GM21423 (cell line): Measurements from ENCODE around the gene C9orf50.
"Not testable (repeated sequence)": the region's sequence is repeated elsewhere in the genome, so short reads cannot be mapped to it uniquely, and the experiment has no call there.

Experiments used
- ATAC-seq: cut with Tn5 transposase; IDR thresholded peaks from one replicate; pipeline ENCODE4 v1.9.1; 2021; ENCODE audit warnings: mild to moderate bottlenecking, moderate library complexity; ENCODE audit not compliant: unreplicated experiment

C9orf50 gene

GRCh38 chr9:129595311-129595741 lies 25.6 kb downstream of the C9orf50 start:
- ATAC-seq: no peak

GRCh38 chr9:129594632-129595031 lies 26.3 kb downstream of the C9orf50 start:
- no peak for ATAC-seq

GRCh38 chr9:129592790-129593189 lies 28.1 kb downstream of the C9orf50 start:
- not testable (repeated sequence) for ATAC-seq

GRCh38 chr9:129591916-129592315 lies 29.0 kb downstream of the C9orf50 start:
- ATAC-seq: no peak

GRCh38 chr9:129590466-129590865 lies 30.4 kb downstream of the C9orf50 start:
- ATAC-seq: no peak

- ATAC-seq: no peak
These were observed 33.2 kb downstream of the C9orf50 start for GRCh38 chr9:129587487-129588262.

- no peak for ATAC-seq
These were observed 34.2 kb downstream of the C9orf50 start for GRCh38 chr9:129586685-129587084.

- ATAC-seq: no peak
These were observed 34.7 kb downstream of the C9orf50 start for GRCh38 chr9:129586245-129586644.

GRCh38 chr9:129585352-129585751 lies 35.5 kb downstream of the C9orf50 start:
- ATAC-seq: no peak

- no peak for ATAC-seq
These were observed 36.8 kb downstream of the C9orf50 start for GRCh38 chr9:129584136-129584535.

- no peak for ATAC-seq
These were observed 37.4 kb downstream of the C9orf50 start for GRCh38 chr9:129583308-129584038.

GRCh38 chr9:129582855-129583254 lies 38.0 kb downstream of the C9orf50 start:
- ATAC-seq: no peak

GRCh38 chr9:129581505-129582189 lies 39.3 kb downstream of the C9orf50 start:
- ATAC-seq: no peak

- ATAC-seq: peak; percentile 48
These were observed 40.5 kb downstream of the C9orf50 start for GRCh38 chr9:129580211-129580915.

GRCh38 chr9:129579294-129579693 lies 41.6 kb downstream of the C9orf50 start:
- ATAC-seq: no peak

- no peak for ATAC-seq
These were observed 44.1 kb downstream of the C9orf50 start for GRCh38 chr9:129576546-129577543.

- no peak for ATAC-seq
These were observed 45.1 kb downstream of the C9orf50 start for GRCh38 chr9:129575818-129576217.

- no peak for ATAC-seq
These were observed 45.9 kb downstream of the C9orf50 start for GRCh38 chr9:129574911-129575585.

GRCh38 chr9:129573977-129574376 lies 46.9 kb downstream of the C9orf50 start:
- ATAC-seq: no peak
